C4-2B (cell line): ENCODE data around the gene SPNS3.

Experiments used
- CTCF ChIP-seq: fragments of 450-650 bp; conservative IDR thresholded peaks from 2 replicates; pipeline ENCODE4 v1.5.1; 2017; ENCODE audit warnings: mild to moderate bottlenecking
- ZFX ChIP-seq: fragments of 450-650 bp; IDR thresholded peaks from 2 replicates; pipeline ENCODE4 v1.6.1; 2017

DNA sequence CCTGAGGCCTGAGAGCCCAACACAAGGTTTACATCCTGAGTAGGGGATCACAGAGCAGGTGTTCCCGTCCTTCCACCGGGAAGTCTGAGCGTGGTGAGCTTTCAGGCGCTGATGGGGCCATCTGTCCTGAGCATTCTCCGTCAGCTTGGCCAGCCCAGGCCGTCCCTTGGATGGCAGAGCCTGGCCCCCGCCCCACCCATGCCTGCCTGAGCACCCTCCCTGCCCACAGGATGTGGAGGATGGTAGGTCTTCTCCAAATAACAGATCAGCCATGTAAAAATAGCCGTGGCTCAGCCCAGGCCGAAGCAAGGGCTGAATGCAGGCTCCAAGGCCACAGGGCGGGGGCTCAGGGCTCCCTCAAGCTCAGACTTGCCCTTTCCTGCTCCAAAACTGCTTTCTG is 85.2 kb downstream of the SPNS3 start:
- TF ChIP-seq CTCF, result no peak
- no peak for TF ChIP-seq ZFX
